Suprapubic skin (tissue), 4 donors: ENCODE results near the gene DSCAM. TPM values are rescaled to one million over a fixed set of nuclear protein-coding genes. Genes with fewer than 3 reads are reported as not detected.

ENCODE experiments used
- DNase-seq, 2 donors: peaks; one replicate each; pipeline ENCODE4 v3.0.0-alpha.2; 2019; ENCODE audit warnings: low spot score in 2 of 2
- H3K27ac ChIP-seq: fragments of 200-600 bp; sonication (generic); one replicate; pipeline ENCODE4 v1.5.1; 2019
- H3K27me3 ChIP-seq: fragments of 200-600 bp; sonication (generic); one replicate; pipeline ENCODE4 v1.5.1; 2019
- H3K36me3 ChIP-seq: fragments of 200-600 bp; sonication (generic); one replicate; pipeline ENCODE4 v1.5.1; 2019
- H3K4me1 ChIP-seq: fragments of 200-600 bp; sonication (generic); one replicate; pipeline ENCODE4 v1.5.1; 2019
- H3K4me3 ChIP-seq: fragments of 200-600 bp; sonication (generic); one replicate; pipeline ENCODE4 v1.5.1; 2019; ENCODE audit warnings: mild to moderate bottlenecking
- H3K9me3 ChIP-seq: fragments of 200-600 bp; sonication (generic); one replicate; pipeline ENCODE4 v1.5.1; 2019
- EP300 ChIP-seq: sonication (generic); formaldehyde crosslinking; IDR thresholded peaks from one replicate; pipeline ENCODE4 v1.6.1; 2017; ENCODE audit warnings: antibody characterized with exemption
- POLR2A ChIP-seq, 2 donors: fragments of 450-650 bp; IDR thresholded peaks; one replicate each; pipeline ENCODE4 v1.6.1; 2017; ENCODE audit warnings: antibody characterized with exemption in 2 of 2, mild to moderate bottlenecking in 2 of 2, moderate library complexity in 2 of 2
- POLR2AphosphoS5 ChIP-seq, 3 donors: sonication (generic); formaldehyde crosslinking; IDR thresholded peaks; one replicate each; pipeline ENCODE4 v1.6.1; 2017; ENCODE audit warnings: antibody characterized with exemption in 3 of 3
- WGBS: methylation state at CpG from one replicate; pipeline ENCODE4 v1.1.5; 2018; 5-methylcytosine and 5-hydroxymethylcytosine counted together
- total RNA-seq, 4 donors: library from RNA; depleted of rRNA; stranded (reverse); fragments of >200 nt; gene quantifications; one replicate each; pipeline ENCODE4 v1.1.0, GENCODE V29; 2016
- TF ChIP-seq, protein P1 (sequence below), 2 donors: fragments of 200-600 bp in 1 of 2; fragments of 450-650 bp in 1 of 2; sonication (generic) in 1 of 2; IDR thresholded peaks; one replicate each; pipeline ENCODE4 v1.5.1; 2016 to 2019; ENCODE audit warnings: antibody characterized with exemption in 2 of 2, mild to moderate bottlenecking in 1 of 2, moderate library complexity in 1 of 2

DSCAM gene
- total RNA-seq, 4 donors from 2014 or later, result 0.08 TPM; not detected in 3

DNA sequence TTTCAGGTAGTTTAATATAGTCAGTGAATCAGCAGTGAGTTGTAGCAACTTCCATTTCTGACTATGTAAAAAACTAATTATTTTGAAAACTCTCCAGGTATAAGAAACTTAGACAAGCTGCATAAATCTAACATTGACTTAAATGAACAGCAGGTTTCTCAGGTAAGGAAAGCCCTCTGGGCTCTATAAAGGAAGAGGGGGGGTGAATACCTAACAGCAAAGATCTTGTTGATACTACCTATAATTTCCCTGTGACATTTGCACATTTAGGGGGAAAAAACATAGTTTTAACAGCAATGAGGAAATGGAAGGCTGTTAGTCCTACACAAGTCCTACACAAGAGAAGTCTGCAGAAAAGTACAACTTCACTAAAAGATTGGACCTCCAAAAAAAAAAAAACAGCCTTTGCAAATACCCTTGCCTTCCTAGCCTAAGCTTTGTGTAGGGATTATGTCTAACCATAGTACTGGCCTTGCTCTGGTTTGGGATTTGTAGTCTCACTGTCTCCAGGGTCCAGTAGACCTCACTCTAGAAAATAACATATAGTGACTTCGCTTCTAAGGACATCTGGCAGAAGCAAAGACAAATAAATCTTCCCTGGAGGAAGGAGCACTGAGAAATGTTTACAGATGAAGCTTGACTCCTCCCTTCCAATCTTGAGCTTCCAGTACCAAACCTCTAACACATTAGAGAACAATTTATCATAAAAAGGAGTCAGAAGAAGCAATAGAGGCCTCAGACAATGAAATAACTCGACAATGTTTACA is 459.8 kb downstream of the DSCAM start:
- Histone ChIP-seq H3K9me3 (no peaks in the 10 kb centered on the region), H3K4me1 (no peaks in the 10 kb centered on the region), H3K27ac (no peak overlapping the region), H3K27me3 (peaks cover 5% of the 10 kb centered on the region), H3K36me3 (no peaks in the 10 kb centered on the region), H3K4me3 (no peak overlapping the region)
- TF ChIP-seq POLR2A (IDR thresholded peaks at IDR 0.05), result no peak
- TF ChIP-seq, protein P1, sequence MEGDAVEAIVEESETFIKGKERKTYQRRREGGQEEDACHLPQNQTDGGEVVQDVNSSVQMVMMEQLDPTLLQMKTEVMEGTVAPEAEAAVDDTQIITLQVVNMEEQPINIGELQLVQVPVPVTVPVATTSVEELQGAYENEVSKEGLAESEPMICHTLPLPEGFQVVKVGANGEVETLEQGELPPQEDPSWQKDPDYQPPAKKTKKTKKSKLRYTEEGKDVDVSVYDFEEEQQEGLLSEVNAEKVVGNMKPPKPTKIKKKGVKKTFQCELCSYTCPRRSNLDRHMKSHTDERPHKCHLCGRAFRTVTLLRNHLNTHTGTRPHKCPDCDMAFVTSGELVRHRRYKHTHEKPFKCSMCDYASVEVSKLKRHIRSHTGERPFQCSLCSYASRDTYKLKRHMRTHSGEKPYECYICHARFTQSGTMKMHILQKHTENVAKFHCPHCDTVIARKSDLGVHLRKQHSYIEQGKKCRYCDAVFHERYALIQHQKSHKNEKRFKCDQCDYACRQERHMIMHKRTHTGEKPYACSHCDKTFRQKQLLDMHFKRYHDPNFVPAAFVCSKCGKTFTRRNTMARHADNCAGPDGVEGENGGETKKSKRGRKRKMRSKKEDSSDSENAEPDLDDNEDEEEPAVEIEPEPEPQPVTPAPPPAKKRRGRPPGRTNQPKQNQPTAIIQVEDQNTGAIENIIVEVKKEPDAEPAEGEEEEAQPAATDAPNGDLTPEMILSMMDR (IDR thresholded peaks at IDR 0.05), result no peak
- WGBS, result 30% methylated on average over 2 of the region's 2 CpGs
- DNase-seq, result no peak

DNA sequence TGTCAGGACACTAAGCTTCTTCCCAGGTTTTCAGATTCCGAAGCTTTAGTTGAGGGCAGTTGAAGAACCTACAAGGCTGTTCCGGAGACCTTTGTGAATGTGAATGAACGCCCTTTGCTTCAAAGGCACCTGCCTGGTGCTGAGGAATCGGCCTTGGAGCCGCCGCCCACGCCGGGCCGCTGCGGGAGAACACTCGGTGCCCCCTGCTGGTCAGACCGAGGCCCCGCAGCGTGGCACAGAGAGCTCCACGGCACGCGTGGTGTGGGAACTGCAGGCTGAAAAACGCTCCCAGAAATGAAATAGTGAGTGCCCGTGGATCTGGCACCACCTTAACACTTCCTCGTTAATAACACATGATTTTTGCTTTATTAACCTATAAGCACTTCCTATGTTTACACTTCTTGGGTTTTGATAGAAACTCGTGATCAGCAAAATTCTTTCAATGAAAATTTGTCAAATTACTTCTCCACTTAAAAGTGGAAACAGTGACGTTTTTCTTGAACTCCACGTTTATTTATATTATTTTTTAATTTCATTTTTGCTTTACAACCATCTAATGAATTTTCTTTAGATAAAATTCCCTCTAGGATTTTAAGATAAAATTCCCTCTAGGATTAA is 460.6 kb downstream of the DSCAM start:
- H3K4me1 ChIP-seq, result no peaks in the 10 kb centered on the region
- H3K27me3 ChIP-seq, result peaks cover 5% of the 10 kb centered on the region
- 10% methylated on average over 23 of the region's 23 CpGs for WGBS
- H3K9me3 ChIP-seq, result no peaks in the 10 kb centered on the region
- peak in 1 of 2 donors; percentile 55 for DNase-seq
- no peak overlapping the region for H3K4me3 ChIP-seq
- no peaks in the 10 kb centered on the region for H3K36me3 ChIP-seq
- H3K27ac ChIP-seq, result no peak overlapping the region
- TF ChIP-seq POLR2AphosphoS5 (IDR thresholded peaks at IDR 0.05) (no peak), POLR2A (IDR thresholded peaks at IDR 0.05) (no peak), EP300 (no peak)
- TF ChIP-seq, protein P1 (IDR thresholded peaks at IDR 0.05), result peak in 1 of 2 donors; percentile 75

DNA sequence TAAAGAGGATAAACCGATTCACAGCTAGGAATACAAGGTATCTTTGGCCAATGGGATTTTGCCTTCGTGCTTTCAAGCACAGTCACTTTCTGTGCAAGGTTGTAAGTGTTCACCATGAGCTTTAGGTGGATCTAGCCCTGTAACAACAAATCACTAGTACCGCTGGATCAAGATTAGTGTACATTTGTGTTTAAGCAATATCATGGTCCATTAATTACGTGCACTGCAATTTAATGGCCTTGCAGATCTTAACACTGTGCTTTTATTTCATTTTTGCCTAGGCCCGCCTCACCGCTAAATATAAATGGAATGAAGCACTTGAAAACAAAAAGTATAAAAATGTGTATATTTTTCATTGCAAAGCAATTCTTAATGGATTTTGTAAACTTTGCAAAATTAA is 461.1 kb downstream of the DSCAM start:
- DNase-seq, result no peak
- H3K9me3 ChIP-seq, result no peaks in the 10 kb centered on the region
- no peak overlapping the region for H3K27ac ChIP-seq
- peaks cover 5% of the 10 kb centered on the region for H3K27me3 ChIP-seq
- H3K36me3 ChIP-seq, result no peaks in the 10 kb centered on the region
- H3K4me3 ChIP-seq, result no peak overlapping the region
- no peak for TF ChIP-seq POLR2AphosphoS5 (IDR thresholded peaks at IDR 0.05)
- TF ChIP-seq POLR2A (IDR thresholded peaks at IDR 0.05), result no peak
- TF ChIP-seq, protein P1 (IDR thresholded peaks at IDR 0.05), result no peak
- TF ChIP-seq EP300, result no peak
- H3K4me1 ChIP-seq, result no peaks in the 10 kb centered on the region
- 91% methylated on average over 6 of the region's 6 CpGs for WGBS

DNA sequence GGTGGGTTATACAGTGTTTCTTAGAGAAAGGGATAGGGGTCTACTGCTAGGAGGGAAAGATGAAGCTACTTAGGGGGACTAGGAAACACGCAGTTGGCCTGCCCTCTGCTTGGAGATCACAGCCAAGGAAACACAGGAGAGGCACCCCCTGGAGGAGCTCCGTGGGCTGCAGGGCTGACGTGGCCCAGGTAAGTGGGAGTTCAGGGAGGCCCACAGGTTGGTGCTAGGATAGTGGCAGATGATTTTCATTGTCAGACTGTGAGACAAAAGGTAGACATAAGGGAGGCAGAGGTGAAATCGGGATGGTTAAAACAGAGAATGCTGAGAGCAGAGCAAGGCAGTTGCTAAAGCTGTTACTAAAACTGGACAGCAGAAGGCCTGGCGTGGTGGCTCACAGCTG is 463.0 kb downstream of the DSCAM start:
- no peak overlapping the region for H3K27ac ChIP-seq
- 85% methylated on average over 5 of the region's 5 CpGs for WGBS

DNA sequence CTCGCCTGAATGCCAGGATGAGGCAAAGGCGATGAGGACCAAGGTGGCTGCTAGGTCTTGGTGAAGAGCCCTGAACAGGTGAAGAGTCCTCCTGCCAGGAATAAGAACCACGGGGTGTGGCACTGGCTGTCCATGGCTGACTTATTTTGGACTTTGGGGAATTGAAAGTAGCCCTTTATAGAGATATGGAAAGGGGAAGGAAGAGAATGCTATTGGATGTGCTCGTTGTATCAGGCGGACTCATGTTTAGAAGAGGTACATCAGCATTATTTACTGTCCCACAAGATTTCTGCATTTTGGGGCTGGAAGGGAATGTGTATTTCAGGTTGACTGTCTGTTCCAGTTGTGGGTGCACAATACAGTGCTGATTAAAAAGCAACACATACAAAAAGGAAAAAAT is 465.8 kb downstream of the DSCAM start:
- no peaks in the 10 kb centered on the region for H3K36me3 ChIP-seq
- no peaks in the 10 kb centered on the region for H3K9me3 ChIP-seq
- H3K4me3 ChIP-seq, result no peak overlapping the region
- no peak for DNase-seq
- no peaks in the 10 kb centered on the region for H3K4me1 ChIP-seq
- no peak for TF ChIP-seq EP300
- TF ChIP-seq POLR2A (IDR thresholded peaks at IDR 0.05), result no peak
- no peak for TF ChIP-seq POLR2AphosphoS5 (IDR thresholded peaks at IDR 0.05)
- TF ChIP-seq, protein P1 (IDR thresholded peaks at IDR 0.05), result no peak
- 85% methylated on average over 5 of the region's 5 CpGs for WGBS
- no peak overlapping the region for H3K27ac ChIP-seq
- H3K27me3 ChIP-seq, result peaks cover 5% of the 10 kb centered on the region

More for the DNA sequence above, 463.0 kb downstream of the DSCAM start:
- Histone ChIP-seq H3K4me1 (no peaks in the 10 kb centered on the region), H3K9me3 (no peaks in the 10 kb centered on the region), H3K4me3 (no peak overlapping the region), H3K36me3 (no peaks in the 10 kb centered on the region), H3K27me3 (peaks cover 5% of the 10 kb centered on the region)
- TF ChIP-seq EP300, result no peak
- TF ChIP-seq POLR2A (IDR thresholded peaks at IDR 0.05), result no peak
- TF ChIP-seq POLR2AphosphoS5 (IDR thresholded peaks at IDR 0.05), result no peak
- TF ChIP-seq, protein P1 (IDR thresholded peaks at IDR 0.05), result no peak
- DNase-seq, result no peak
